ENCODE results near the gene ZNF440. TPM values are rescaled to one million over a fixed set of nuclear protein-coding genes. Genes with fewer than 3 reads are reported as not detected.

Gene ZNF440
- 9.8 and 17.1 TPM in 2 replicates for total RNA-seq

DNA sequence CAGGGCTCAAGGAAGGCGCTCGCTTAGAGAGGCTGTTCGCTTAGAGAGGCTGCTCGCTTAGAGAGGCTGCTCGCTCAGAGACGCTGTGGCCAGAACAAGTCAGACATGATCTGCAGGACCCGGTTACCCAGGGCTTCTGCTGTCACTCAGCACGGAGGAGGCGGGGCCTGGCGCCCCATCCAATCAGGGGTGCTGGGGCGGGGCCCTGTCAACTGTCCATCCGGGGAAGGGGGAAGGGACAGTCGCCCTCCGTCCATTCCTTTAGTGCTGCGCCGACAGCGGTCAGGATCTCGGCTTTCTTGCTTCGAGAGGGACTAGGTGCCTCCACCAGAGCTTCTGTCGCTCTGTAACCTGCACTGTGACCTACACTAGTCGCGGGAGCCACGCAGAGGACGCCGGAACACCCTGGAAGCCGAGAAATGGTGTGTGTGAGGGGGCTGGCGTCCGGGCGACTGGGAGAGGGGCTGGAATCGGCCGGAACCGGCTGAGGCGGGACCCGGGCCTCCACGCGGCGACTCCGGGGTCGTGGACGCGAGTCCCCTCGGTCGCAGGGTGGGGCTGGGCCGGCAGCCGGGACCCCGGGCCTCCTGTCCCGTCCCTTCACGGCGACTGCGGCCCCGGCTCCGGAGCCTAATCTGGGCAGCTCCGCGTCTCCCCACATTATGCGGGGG, at the start of gene ZNF440:
Gene ZNF440, plus strand, starts transcription at position 245 of the 671 bp plus-strand sequence. Its CDS starts 175 bp downstream, at position 420.

DNA sequence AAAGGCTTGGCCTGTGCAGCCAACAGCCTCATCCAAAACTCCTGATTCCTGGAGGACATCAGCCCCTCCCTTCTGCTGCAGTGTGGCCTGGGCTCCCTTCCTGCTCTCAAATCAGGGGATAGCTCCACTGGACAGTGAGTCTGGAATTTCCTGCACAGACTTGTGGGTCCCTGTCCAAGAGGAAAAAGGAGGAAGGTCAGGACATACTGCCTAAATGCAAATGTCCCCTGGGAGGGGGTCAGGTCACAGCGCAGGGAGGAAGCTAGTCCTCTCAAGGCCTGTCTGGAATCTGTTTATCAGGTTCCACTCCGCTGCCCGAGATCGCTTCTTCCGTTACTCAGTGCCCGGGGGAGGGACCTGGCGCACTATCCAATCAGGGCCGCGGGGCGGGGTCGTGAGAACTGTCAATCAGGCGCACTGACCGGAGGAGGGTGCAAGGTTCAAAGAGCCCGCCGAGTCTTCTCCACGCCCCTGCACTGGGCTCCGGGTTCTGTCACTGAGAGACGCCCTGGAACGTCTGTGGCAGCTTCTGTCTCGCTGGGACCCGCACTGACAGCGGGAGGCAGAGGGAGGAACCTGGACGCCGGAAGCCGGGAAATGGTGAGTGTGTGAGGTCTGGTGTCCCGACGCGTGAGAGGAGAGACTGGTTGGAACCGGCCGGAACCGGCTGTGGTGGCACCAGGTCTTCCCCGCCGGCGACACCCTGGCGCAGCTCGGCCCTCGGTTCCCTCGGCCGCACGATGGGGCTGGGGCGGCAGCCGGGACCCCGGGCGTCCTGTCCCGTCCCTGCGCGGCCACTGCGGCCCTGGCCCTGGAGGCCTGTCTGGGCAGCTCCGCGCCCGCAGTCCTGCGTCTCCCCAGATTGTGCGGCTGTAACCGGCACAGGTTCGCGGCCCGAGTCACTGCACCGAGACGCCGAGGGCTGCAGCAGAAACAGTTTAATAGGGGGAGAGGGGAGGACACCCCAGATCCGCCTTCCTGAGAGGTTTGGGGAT, 47.2 kb upstream of the ZNF440 start, which contains the start of gene ZNF441:
Gene ZNF441, plus strand, starts transcription at position 404 of the 995 bp plus-strand sequence. Its CDS starts 194 bp downstream, at position 598.

DNA sequence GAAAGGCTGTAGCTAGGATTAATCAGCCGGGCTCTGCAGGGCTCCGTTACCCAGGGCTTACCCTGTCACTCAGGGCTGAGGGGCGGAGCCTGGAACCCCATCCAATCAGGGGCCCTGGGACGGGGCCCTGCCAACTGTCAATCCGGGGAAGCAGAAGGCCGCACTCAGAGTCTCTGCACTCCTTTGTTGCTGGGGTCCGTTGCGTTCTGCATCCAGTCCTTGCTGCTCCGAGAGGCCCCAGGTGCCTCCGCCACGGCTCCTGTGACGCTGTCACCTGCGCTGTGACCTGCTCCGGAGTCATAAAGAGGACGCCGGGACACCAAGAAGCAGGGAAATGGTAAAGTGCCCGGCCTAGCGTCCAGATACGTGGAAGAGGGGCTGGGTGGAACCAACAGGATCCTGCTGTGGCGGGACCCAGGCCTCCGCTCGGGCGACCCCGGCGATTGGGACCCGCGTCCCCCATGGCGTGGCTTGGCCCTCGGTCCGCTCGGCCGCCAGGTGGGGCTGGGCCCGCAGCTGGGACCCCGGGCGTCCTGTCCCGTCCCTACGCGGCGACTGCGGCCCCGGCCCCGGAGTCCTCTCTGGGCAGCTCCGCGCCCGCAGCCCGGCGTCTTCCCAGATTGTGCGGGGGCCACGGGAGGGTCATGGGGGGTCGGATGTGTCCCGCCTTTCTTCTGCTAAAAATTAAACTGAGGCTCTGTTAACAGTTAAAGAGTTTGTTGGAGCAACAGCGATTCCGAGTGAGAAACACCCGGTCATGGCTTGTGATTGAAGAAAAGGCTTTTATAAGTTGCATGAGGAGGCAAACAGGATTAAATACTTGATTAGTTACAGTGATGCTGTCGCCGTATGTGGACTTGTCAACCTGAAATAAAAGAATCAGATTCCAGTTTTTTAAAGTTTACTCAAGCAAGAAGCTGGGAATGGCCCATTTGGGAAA, 15.4 kb upstream of the ZNF440 start, which contains the start of gene ZNF491:
Gene ZNF491, plus strand, starts transcription at position 133 of the 940 bp plus-strand sequence. CDS start 7,431 bp downstream, outside the sequence.

DNA sequence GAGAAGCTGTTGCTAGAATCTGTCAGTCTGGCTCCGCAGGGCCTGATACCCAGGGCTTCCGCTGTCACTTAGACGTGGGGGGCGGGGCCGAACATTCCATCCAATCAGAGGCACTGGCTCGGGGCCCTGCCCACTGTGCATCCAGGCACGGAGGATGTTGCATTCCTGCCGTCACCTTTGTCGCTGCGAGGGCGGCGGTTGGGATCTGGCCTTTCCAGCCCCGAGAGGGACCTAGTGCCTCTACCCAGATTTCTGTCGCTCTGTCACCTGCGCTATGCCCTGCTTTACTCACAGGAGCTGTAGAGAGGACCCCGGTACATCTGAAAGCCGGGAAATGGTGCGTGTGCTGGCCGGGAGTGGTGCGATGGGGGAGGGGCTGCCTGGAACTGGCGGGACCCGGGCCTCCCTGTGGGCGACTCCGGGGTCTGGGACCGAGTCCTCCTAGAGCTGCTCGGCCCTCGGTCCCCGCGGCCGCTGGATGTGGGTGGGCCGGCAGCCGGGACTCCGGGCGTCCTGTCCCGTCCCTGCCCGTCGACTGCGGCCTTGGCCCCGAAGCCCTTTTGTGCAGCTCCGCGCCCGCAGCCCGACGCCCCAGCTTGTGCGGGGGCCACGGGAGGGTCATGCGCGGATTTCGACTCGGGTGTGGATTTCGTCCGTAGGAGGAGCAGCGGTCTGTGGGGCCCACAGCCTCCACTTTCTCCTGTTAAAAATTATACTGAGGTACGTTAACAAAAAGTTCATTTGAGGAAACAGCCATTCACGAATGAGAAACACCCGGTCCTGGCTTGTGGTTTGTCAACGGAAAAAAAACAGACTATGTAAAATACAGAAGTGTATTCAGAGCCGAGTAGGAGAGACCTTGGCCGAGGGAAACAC, 34.8 kb downstream of the ZNF440 start, which contains the start of gene ZNF439:
Gene ZNF439, plus strand, starts transcription at position 133 of the 876 bp plus-strand sequence. Its CDS starts 142 bp downstream, at position 275.

Other genes with a start within 250 kb of the ZNF440 start
- gene ACP5, start 236.6 kb upstream of the ZNF440 start, total RNA-seq, result 2.7 and 9.9 TPM in 2 replicates
- 22.6 and 24.9 TPM in 2 replicates for gene ZNF627, start 216.8 kb upstream of the ZNF440 start, total RNA-seq
- gene ZNF823, start 75.3 kb upstream of the ZNF440 start, total RNA-seq, result 5.5 and 7.9 TPM in 2 replicates
- 13.0 and 16.4 TPM in 2 replicates for gene ZNF441, start 47.3 kb upstream of the ZNF440 start, total RNA-seq
- 2.1 and 3.4 TPM in 2 replicates for gene ZNF491, start 15.8 kb upstream of the ZNF440 start, total RNA-seq
- gene ZNF439, start 34.5 kb downstream of the ZNF440 start, total RNA-seq, result 6.2 and 6.7 TPM in 2 replicates
- gene ZNF69, start 73.5 kb downstream of the ZNF440 start, total RNA-seq, result 2.9 and 4.6 TPM in 2 replicates
- 11.3 and 11.5 TPM in 2 replicates for gene ZNF700, start 110.8 kb downstream of the ZNF440 start, total RNA-seq
- 0.55 and 1.1 TPM in 2 replicates for gene ZNF763, start 150.8 kb downstream of the ZNF440 start, total RNA-seq
- gene ZNF433, start 221.4 kb downstream of the ZNF440 start, total RNA-seq, result 6.5 and 7.6 TPM in 2 replicates
- gene ZNF878, start 238.7 kb downstream of the ZNF440 start, total RNA-seq, result 0.33 TPM in 1 of 2 replicates, not detected in the other

All from uterine smooth muscle cell (primary cell).